Endodermal cell (in vitro differentiated cells): ENCODE measurements around the gene ZSWIM2. TPM values are rescaled to one million over a fixed set of nuclear protein-coding genes. Genes with fewer than 3 reads are reported as not detected.
A peak's percentile ranks its signal among the peaks of the same experiment; 100 is the strongest.

Experiments
- DNase-seq: peaks from one replicate; pipeline ENCODE4 v3.0.0-alpha.2; 2017
- H3K27ac ChIP-seq: 2 replicates; pipeline ENCODE4 v1.5.1; 2013; ENCODE audit warnings: mild to moderate bottlenecking, low read depth, low read length, moderate library complexity
- H3K27me3 ChIP-seq: 2 replicates; pipeline ENCODE4 v1.6.1; 2013; ENCODE audit warnings: mild to moderate bottlenecking, low read length, moderate library complexity; ENCODE audit not compliant: insufficient read depth, control insufficient read depth, poor library complexity, severe bottlenecking
- H3K36me3 ChIP-seq: 2 replicates; pipeline ENCODE4 v1.7.0; 2013; ENCODE audit warnings: mild to moderate bottlenecking, low read length, moderate library complexity; ENCODE audit not compliant: control insufficient read depth, insufficient read depth
- H3K4me1 ChIP-seq: one replicate; pipeline ENCODE4 v1.7.0; 2013; ENCODE audit warnings: low read length; ENCODE audit not compliant: control insufficient read depth, insufficient read depth
- H3K4me3 ChIP-seq: 2 replicates; pipeline ENCODE4 v1.5.1; 2013; ENCODE audit warnings: mild to moderate bottlenecking, low read length, moderate library complexity
- H3K9ac ChIP-seq: 2 replicates; pipeline ENCODE4 v1.6.1; 2013; ENCODE audit warnings: mild to moderate bottlenecking, low read length, moderate library complexity; ENCODE audit not compliant: poor library complexity, severe bottlenecking; ENCODE audit errors: extremely low read depth
- H3K9me3 ChIP-seq: 2 replicates; pipeline ENCODE4 v1.6.1; 2013; ENCODE audit warnings: mild to moderate bottlenecking, low read length, moderate library complexity; ENCODE audit not compliant: control insufficient read depth
- H3K27ac Mint-ChIP-seq: 2 replicates; pipeline ENCODE4 v1.8.0; 2020; ENCODE audit warnings: mixed read lengths
- H3K27me3 Mint-ChIP-seq: 2 replicates; pipeline ENCODE4 v1.8.0; 2021; ENCODE audit warnings: mild to moderate bottlenecking, mixed read lengths; ENCODE audit not compliant: insufficient read depth
- H3K36me3 Mint-ChIP-seq: 2 replicates; pipeline ENCODE4 v1.8.0; 2020; ENCODE audit warnings: low read depth, mixed read lengths
- H3K4me1 Mint-ChIP-seq: 2 replicates; pipeline ENCODE4 v1.8.0; 2020; ENCODE audit warnings: mixed read lengths
- H3K4me3 Mint-ChIP-seq: 2 replicates; pipeline ENCODE4 v1.8.0; 2020; ENCODE audit warnings: mild to moderate bottlenecking, moderate library complexity, mixed read lengths
- H3K9me3 Mint-ChIP-seq: 2 replicates; pipeline ENCODE4 v1.8.0; 2020; ENCODE audit warnings: mild to moderate bottlenecking, mixed read lengths
- CTCF ChIP-seq: fragments of 200-600 bp; sonication (generic); conservative IDR thresholded peaks from 2 replicates; pipeline ENCODE4 v1.5.0; 2021; ENCODE audit warnings: antibody characterized with exemption, mild to moderate bottlenecking
- WGBS, 2 experiments: methylation state at CpG; one replicate each; pipeline versions ENCODE4 v1.1.5 to v1.1.7; 2013; ENCODE audit warnings: missing lambda C conversion rate in 2 of 2, mixed read lengths in 1 of 2; ENCODE audit not compliant: insufficient coverage in 1 of 2, insufficient read length in 1 of 2; 5-methylcytosine and 5-hydroxymethylcytosine counted together
- total RNA-seq, 2 donors: library from RNA; stranded (reverse); fragmentation: NEBNext Ultra II Directional in 1 of 2; extraction: Animal tissue kit (Norgen Biotek cat#: 25700) in 1 of 2; gene quantifications; 2 replicates in 1 of 2; 3 replicates in 1 of 2; pipeline ENCODE4 v1.2.1, GENCODE V29; 2021

ZSWIM2 gene
- total RNA-seq, 2 donors from 2014 or later, result not detected

- peak; percentile 80 for DNase-seq
- TF ChIP-seq CTCF, result peak; percentile 85
- Histone ChIP-seq H3K9ac (no peak overlapping the region), H3K9me3 (peaks cover 7% of the 10 kb centered on the region), H3K27me3 (no peaks in the 10 kb centered on the region), H3K36me3 (no peaks in the 10 kb centered on the region), H3K4me3 (no peak overlapping the region), H3K27ac (no peak overlapping the region), H3K4me1 (no peaks in the 10 kb centered on the region)
- H3K27me3 Mint-ChIP-seq, result no peaks in the 10 kb centered on the region
- H3K4me3 Mint-ChIP-seq, result no peak overlapping the region
- no peak overlapping the region for H3K27ac Mint-ChIP-seq
- 52% methylated on average over 3 of the region's 4 CpGs; no CpG with 5 or more reads in 1 of the 2 experiments for WGBS, 2 experiments
- H3K36me3 Mint-ChIP-seq, result no peaks in the 10 kb centered on the region
- H3K9me3 Mint-ChIP-seq, result peaks cover 17% of the 10 kb centered on the region
- H3K4me1 Mint-ChIP-seq, result peaks cover 5% of the 10 kb centered on the region
Measured at GRCh38 chr2:186780701-186781316, 68.2 kb downstream of the ZSWIM2 start.

Other genes with a start within 250 kb of the ZSWIM2 start
- gene FAM171B, start 155.1 kb downstream of the ZSWIM2 start, total RNA-seq, result 10 to 100 TPM in 1 of 2 donors, 1 to 10 TPM in 1; 9.6 to 18.1 TPM